SH-SY5Y (cell line): ENCODE data around the gene PRDM16.

Experiments used
- GATA2 ChIP-seq: IDR thresholded peaks from 2 replicates; pipeline ENCODE4 v1.6.1; 2011; ENCODE audit warnings: mild to moderate bottlenecking, low read depth, low read length
- GATA3 ChIP-seq: IDR thresholded peaks from 2 replicates; pipeline ENCODE4 v1.6.1; 2011; ENCODE audit warnings: low read depth, mild to moderate bottlenecking, low read length, moderate library complexity

DNA sequence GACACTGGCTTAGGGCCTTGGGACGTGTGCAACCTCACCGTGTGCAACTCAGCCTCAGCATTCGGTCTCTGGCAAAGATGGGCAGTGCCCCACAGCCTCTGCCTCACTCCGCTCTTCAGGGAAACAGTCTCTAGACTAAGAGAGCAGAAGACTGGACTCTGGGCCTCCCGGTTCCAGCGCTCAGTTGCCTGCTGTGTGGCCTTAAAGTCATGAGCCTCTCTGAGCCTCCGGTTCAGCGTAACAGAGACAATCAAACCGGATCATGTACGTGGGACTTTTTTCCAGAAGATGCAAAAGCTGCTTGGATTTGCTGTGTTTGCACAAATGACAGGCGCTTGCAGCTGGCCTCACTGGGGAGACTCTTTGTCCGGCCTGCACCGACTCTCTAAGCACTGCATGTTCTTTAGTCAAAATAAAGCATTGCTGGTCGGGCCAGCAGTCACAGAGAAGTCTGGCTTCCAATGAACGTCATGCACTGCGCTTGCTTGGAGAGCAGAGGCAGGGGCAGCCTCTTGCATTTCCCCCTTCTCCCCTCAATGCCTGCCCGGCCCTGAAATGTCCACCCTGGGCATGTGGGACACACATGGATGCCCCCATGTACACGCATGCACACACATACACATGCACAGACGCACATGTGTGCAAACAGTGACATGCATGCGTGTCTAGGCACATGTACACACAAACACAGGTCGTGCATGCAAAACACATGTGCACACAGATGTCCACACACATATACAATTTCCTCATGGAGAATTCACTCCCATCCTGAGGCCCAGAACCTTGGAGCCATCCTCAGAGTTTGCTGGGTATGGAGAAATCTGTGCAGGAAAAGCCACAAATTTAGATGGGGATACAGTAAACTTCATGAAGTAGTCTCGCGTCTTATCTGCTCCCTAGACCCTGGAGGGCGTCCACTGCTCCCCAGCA lies 152.4 kb downstream of the PRDM16 start:
- TF ChIP-seq GATA2 (no peak), GATA3 (no peak)
